ENCODE data around the gene RASEF. TPM values are rescaled to one million over a fixed set of nuclear protein-coding genes. Genes with fewer than 3 reads are reported as not detected.

Gene RASEF
- total and polyA plus RNA-seq, 8 donors: 6.6 to 26.7 (median 9.3) TPM

- H3K4me1 ChIP-seq: no peaks in the 10 kb centered on the region
- no peaks in the 10 kb centered on the region for H3K9me3 ChIP-seq
- no peak for ATAC-seq
- H3K36me3 ChIP-seq: no peaks in the 10 kb centered on the region
- intact Hi-C loops (cut with DNase I): no loop called here
- DNase-seq: no peak
- TF ChIP-seq, protein P1, sequence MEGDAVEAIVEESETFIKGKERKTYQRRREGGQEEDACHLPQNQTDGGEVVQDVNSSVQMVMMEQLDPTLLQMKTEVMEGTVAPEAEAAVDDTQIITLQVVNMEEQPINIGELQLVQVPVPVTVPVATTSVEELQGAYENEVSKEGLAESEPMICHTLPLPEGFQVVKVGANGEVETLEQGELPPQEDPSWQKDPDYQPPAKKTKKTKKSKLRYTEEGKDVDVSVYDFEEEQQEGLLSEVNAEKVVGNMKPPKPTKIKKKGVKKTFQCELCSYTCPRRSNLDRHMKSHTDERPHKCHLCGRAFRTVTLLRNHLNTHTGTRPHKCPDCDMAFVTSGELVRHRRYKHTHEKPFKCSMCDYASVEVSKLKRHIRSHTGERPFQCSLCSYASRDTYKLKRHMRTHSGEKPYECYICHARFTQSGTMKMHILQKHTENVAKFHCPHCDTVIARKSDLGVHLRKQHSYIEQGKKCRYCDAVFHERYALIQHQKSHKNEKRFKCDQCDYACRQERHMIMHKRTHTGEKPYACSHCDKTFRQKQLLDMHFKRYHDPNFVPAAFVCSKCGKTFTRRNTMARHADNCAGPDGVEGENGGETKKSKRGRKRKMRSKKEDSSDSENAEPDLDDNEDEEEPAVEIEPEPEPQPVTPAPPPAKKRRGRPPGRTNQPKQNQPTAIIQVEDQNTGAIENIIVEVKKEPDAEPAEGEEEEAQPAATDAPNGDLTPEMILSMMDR (IDR thresholded peaks at IDR 0.05): no peak
- H3K27ac ChIP-seq: no peak overlapping the region
- no peak overlapping the region for H3K4me3 ChIP-seq
- no peaks in the 10 kb centered on the region for H3K27me3 ChIP-seq
These were observed 38.3 kb downstream of the RASEF start for GRCh38 chr9:83024506-83025125.

DNA sequence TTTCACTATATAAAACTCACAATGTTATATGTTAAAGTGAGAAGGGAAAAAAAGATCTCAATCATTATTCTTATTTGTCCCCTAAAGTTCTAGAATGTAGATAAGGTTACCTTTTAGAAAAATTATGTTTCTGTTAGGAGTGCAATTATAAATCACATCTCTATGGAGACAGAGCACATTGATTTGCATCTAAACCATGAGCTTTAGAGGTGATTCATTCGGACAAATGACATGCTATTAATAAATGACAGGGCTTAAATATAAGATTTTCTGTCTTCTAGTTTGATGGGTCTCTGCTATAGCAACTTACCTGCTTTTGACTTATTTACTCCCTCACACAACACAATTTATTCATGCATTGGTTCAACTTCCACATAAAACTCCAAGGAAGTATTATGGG is 39.8 kb downstream of the RASEF start:
- intact Hi-C loops (cut with DNase I): no loop called here
- Histone ChIP-seq H3K27me3 (no peaks in the 10 kb centered on the region), H3K4me1 (no peaks in the 10 kb centered on the region), H3K36me3 (no peaks in the 10 kb centered on the region), H3K27ac (no peak overlapping the region), H3K9me3 (peaks cover 0 to 2% of the 10 kb centered on the region in 2 donors), H3K4me3 (no peak overlapping the region)
- DNase-seq: no peak
- ATAC-seq: no peak
- TF ChIP-seq, protein P1 (IDR thresholded peaks at IDR 0.05): no peak

DNA sequence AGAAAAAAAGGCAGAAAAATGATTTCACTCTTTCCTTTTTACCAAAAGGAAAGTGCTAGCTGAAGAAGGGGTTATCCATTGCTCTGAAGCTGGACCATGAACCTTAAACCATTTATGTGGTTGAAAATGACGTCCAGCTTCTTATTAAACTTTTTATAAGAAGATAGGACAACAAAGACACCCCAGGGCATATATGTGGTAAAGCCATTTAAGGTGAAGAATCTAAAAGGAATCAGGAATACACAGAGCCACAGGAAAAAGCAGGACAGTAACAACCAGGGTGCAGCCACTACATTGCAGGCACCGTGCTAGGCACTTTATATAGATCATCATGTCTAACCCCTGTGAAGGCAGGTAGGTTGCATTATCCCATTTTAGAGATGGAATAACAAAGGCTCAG is 42.1 kb downstream of the RASEF start:
- Histone ChIP-seq H3K4me3 (no peak overlapping the region), H3K27me3 (no peaks in the 10 kb centered on the region), H3K36me3 (no peaks in the 10 kb centered on the region), H3K9me3 (peaks cover 0 to 10% of the 10 kb centered on the region in 2 donors), H3K4me1 (no peaks in the 10 kb centered on the region), H3K27ac (no peak overlapping the region)
- DNase-seq (no peak), ATAC-seq (no peak)
- intact Hi-C loops (cut with DNase I): no loop called here
- TF ChIP-seq, protein P1 (IDR thresholded peaks at IDR 0.05): no peak

DNA sequence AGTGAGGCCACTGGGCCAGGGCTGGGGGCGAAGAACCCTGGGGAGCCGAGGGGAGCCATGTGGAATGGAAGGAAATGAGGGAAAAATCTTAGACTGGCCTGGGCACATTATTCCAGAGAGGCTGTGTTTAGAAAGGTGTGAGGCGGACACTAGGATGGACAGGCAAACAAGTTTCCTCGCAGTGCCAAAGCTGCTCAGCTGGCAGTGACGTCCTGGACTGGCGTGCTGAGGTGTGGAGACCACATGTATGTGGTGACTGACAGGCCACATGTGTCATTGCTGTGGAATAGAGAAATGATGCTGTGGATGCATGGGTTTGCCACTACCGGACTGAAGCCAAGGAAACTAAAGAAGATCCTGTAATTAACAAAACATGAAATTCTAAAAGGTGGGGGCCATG is 42.6 kb downstream of the RASEF start:
- TF ChIP-seq, protein P1 (IDR thresholded peaks at IDR 0.05): no peak
- Histone ChIP-seq H3K27me3 (no peaks in the 10 kb centered on the region), H3K4me3 (no peak overlapping the region), H3K9me3 (peaks cover 0 to 10% of the 10 kb centered on the region in 2 donors), H3K4me1 (no peaks in the 10 kb centered on the region), H3K27ac (no peak overlapping the region), H3K36me3 (no peaks in the 10 kb centered on the region)
- no peak for ATAC-seq
- intact Hi-C loops (cut with DNase I): no loop called here
- no peak for DNase-seq

- H3K4me3 ChIP-seq: no peak overlapping the region
- DNase-seq (no peak), ATAC-seq (no peak)
- no peaks in the 10 kb centered on the region for H3K27me3 ChIP-seq
- H3K27ac ChIP-seq: no peak overlapping the region
- intact Hi-C loops (cut with DNase I): no loop called here
- H3K9me3 ChIP-seq: peaks cover 0 to 10% of the 10 kb centered on the region in 2 donors
- H3K4me1 ChIP-seq: no peaks in the 10 kb centered on the region
- TF ChIP-seq, protein P1 (IDR thresholded peaks at IDR 0.05): no peak
- no peaks in the 10 kb centered on the region for H3K36me3 ChIP-seq
These were observed 43.7 kb downstream of the RASEF start for GRCh38 chr9:83019246-83019645.

Data from left lung (tissue), 10 donors.